ENCODE measurements around the gene LRP1B. TPM values are rescaled to one million over a fixed set of nuclear protein-coding genes. Genes with fewer than 3 reads are reported as not detected.

The LRP1B gene
- total and polyA plus RNA-seq, 2 of the 8 experiments (the other 6 are each of a cell fraction or from before 2014, with no cell fraction given): 0.03 TPM; not detected in 1

DNA sequence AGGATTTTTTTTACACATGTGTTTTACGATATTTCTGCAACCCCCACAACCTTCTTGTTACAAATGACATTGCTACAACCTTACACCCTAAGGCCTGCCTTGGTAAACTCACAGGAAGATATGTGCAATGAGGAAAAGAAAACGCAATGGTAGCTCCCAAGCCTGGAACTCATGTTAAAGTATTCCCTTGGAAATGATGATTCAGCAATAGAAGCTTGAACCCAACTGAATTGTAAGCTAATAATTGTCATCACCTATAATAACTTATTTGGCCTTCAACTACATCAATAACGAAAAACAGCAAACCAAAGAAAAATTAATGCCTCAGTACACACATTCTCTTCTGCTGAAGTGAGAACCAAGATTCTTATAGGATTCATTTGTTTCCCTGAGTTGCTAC, 491.0 kb downstream of the LRP1B start:
- DNase-seq (ENCODE audit: low read depth in 1 of 2, low spot score in 2 of 2) (no peak), FAIRE-seq (no peak)
- Histone ChIP-seq H3K79me1 (ENCODE audit: low read depth, low read length) (no peaks in the 10 kb centered on the region), H3K9me3 (ENCODE audit: insufficient read depth in 2 of 2, low read depth in 1 of 2, low read length in 1 of 2) (no peaks in the 10 kb centered on the region), H3K4me1 (replicated peaks in 1 of 4; ENCODE audit: control insufficient read depth in 3 of 4, insufficient read depth in 4 of 4, low read length in 3 of 4) (no peaks in the 10 kb centered on the region), H3K18ac (ENCODE audit: extremely low read depth, low read length) (no peak overlapping the region), H3K27ac (ENCODE audit: low read depth, low read length) (no peak overlapping the region), H3K4ac (replicated peaks; ENCODE audit: insufficient read length, low read depth, low read length) (no peak overlapping the region), H2BK5ac (ENCODE audit: low read depth, low read length) (no peak overlapping the region), H4K5ac (ENCODE audit: insufficient read length, low read depth, low read length) (no peak overlapping the region), H2BK20ac (ENCODE audit: low read length) (no peak overlapping the region), H2BK120ac (replicated peaks; ENCODE audit: low read depth, low read length) (no peak overlapping the region), H3K14ac (ENCODE audit: insufficient read length) (no peak overlapping the region), H4K20me1 (replicated peaks in 1 of 2; ENCODE audit: control insufficient read depth in 1 of 2, insufficient read depth in 2 of 2, low read length in 2 of 2) (no peaks in the 10 kb centered on the region), H3K4me2 (ENCODE audit: insufficient read depth in 1 of 2, low read depth in 2 of 2, low read length in 2 of 2) (no peak overlapping the region), H3K23me2 (ENCODE audit: low read depth, low read length) (no peaks in the 10 kb centered on the region; the same call in 1 of the 2 replicates), H2AK5ac (ENCODE audit: low read depth, low read length) (no peak overlapping the region), H4K8ac (ENCODE audit: extremely low read depth, insufficient read depth, low read length) (no peak overlapping the region), H3K36me3 (ENCODE audit: control insufficient read depth in 2 of 4, insufficient read depth in 4 of 4, low read length in 3 of 4) (no peaks in the 10 kb centered on the region), H2AFZ (ENCODE audit: low read length) (no peak overlapping the region), H3K27me3 (replicated peaks in 1 of 4; ENCODE audit: control insufficient read depth in 3 of 4, extremely low read depth in 1 of 4, insufficient read depth in 3 of 4, low read length in 3 of 4) (no peaks in the 10 kb centered on the region), H3K4me3 (ENCODE audit: extremely low read depth in 1 of 4, insufficient read depth in 2 of 4, low read depth in 3 of 4, low read length in 4 of 4) (no peak overlapping the region), H3K56ac (replicated peaks; ENCODE audit: insufficient read length, low read depth, low read length) (no peak overlapping the region), H3K23ac (ENCODE audit: insufficient read length) (no peak overlapping the region), H3K9ac (replicated peaks in 1 of 4; ENCODE audit: extremely low read depth in 1 of 4, low read depth in 3 of 4, low read length in 3 of 4) (no peak overlapping the region), H3K79me2 (ENCODE audit: control insufficient read depth in 1 of 2, insufficient read depth in 2 of 2, low read length in 2 of 2) (no peaks in the 10 kb centered on the region), H2BK12ac (ENCODE audit: low read depth, low read length) (no peak overlapping the region), H2BK15ac (ENCODE audit: low read length) (no peak overlapping the region), H4K91ac (replicated peaks; ENCODE audit: insufficient read length, low read length) (no peak overlapping the region)
- POLR2A ChIA-PET (ENCODE audit: partially characterized antibody): no interaction called here
- 68% methylated on average over 3 of the region's 3 CpGs; no CpG with 5 or more reads in 1 of the 2 experiments for WGBS, 2 experiments (ENCODE audit: extremely low coverage in 1 of 2, insufficient coverage in 1 of 2, insufficient read length in 1 of 2, insufficient replicate concordance in 2 of 2, low coverage in 1 of 2, low lambda C conversion rate in 2 of 2, missing lambda C conversion rate in 1 of 2)
- CTCF ChIA-PET (ENCODE audit: partially characterized antibody): interaction anchor here (0.6 to 1.4 kb wide), 4 partner anchors 10 to 303 kb away, joined by 3 read pairs; no protein-coding TSS in a partner anchor
- TF ChIP-seq BRCA1 (IDR thresholded peaks at IDR 0.05; ENCODE audit: low read depth, low read length) (no peak), MAFK (IDR thresholded peaks at IDR 0.05; ENCODE audit: low read depth, low read length) (no peak), CTBP2 (IDR thresholded peaks at IDR 0.05; ENCODE audit: borderline replicate concordance, insufficient read depth, insufficient read length, low read length) (no peak), POLR2A (IDR thresholded peaks at IDR 0.05; ENCODE audit: control extremely low read depth in 1 of 2, low read depth in 2 of 2, low read length in 2 of 2) (no peak)

Data from H1 (cell line).